Ishikawa (cell line): ENCODE measurements around the gene CD53.

Experiments used
- CEBPB ChIP-seq: IDR thresholded peaks from 2 replicates; pipeline ENCODE4 v1.6.1; 2012
- CREB1 ChIP-seq: IDR thresholded peaks from 2 replicates; pipeline ENCODE4 v1.6.1; 2012; ENCODE audit warnings: low read depth
- EGR1 ChIP-seq: IDR thresholded peaks from 2 replicates; pipeline ENCODE4 v1.6.1; 2012
- EP300 ChIP-seq: IDR thresholded peaks from 2 replicates; pipeline ENCODE4 v1.6.1; 2012; ENCODE audit warnings: borderline replicate concordance
- FOXM1 ChIP-seq: IDR thresholded peaks from 2 replicates; pipeline ENCODE4 v1.6.1; 2012; ENCODE audit warnings: low read depth, borderline replicate concordance
- RAD21 ChIP-seq: IDR thresholded peaks from 2 replicates; pipeline ENCODE4 v1.6.1; 2012; ENCODE audit warnings: low read depth
- TCF12 ChIP-seq: IDR thresholded peaks from 2 replicates; pipeline ENCODE4 v1.6.1; 2012; ENCODE audit warnings: low read depth
- YY1 ChIP-seq: IDR thresholded peaks from 2 replicates; pipeline ENCODE4 v1.6.1; 2012; ENCODE audit warnings: low read depth
- TF ChIP-seq, protein P1 (sequence below): IDR thresholded peaks from 2 replicates; pipeline ENCODE4 v1.6.1; 2012; ENCODE audit warnings: low read depth, mild to moderate bottlenecking

DNA sequence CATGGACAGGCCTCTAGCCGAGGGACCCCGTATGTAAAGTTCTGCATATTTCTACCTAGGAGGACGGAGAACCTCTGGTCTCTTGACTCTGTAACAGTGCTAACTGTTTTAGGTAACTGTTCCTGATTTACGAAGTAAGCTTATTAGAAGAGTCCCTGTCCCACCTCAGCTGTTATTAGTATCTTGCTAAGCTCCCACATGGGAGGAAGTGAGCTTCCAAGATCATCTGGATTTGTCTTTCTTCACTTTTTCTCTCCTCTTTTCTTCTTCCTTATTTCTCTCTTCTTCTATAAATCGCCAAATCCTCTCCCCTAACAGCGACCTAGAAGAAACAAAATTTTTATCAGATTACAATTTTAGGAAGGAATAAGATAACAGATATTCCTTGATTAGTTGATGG lies 4.4 kb downstream of the CD53 start:
- TF ChIP-seq TCF12 = no peak
- TF ChIP-seq EGR1 = no peak
- no peak for TF ChIP-seq CREB1
- TF ChIP-seq, protein P1, sequence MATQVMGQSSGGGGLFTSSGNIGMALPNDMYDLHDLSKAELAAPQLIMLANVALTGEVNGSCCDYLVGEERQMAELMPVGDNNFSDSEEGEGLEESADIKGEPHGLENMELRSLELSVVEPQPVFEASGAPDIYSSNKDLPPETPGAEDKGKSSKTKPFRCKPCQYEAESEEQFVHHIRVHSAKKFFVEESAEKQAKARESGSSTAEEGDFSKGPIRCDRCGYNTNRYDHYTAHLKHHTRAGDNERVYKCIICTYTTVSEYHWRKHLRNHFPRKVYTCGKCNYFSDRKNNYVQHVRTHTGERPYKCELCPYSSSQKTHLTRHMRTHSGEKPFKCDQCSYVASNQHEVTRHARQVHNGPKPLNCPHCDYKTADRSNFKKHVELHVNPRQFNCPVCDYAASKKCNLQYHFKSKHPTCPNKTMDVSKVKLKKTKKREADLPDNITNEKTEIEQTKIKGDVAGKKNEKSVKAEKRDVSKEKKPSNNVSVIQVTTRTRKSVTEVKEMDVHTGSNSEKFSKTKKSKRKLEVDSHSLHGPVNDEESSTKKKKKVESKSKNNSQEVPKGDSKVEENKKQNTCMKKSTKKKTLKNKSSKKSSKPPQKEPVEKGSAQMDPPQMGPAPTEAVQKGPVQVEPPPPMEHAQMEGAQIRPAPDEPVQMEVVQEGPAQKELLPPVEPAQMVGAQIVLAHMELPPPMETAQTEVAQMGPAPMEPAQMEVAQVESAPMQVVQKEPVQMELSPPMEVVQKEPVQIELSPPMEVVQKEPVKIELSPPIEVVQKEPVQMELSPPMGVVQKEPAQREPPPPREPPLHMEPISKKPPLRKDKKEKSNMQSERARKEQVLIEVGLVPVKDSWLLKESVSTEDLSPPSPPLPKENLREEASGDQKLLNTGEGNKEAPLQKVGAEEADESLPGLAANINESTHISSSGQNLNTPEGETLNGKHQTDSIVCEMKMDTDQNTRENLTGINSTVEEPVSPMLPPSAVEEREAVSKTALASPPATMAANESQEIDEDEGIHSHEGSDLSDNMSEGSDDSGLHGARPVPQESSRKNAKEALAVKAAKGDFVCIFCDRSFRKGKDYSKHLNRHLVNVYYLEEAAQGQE = no peak
- TF ChIP-seq EP300 = no peak
- no peak for TF ChIP-seq FOXM1
- no peak for TF ChIP-seq RAD21
- TF ChIP-seq YY1 = no peak
- TF ChIP-seq CEBPB = no peak
